Skin epidermis (tissue), 12 donors: ENCODE data around the gene CMYA5.
A peak's percentile ranks its signal among the peaks of the same experiment; 100 is the strongest.
"Not testable (repeated sequence)": the region's sequence is repeated elsewhere in the genome, so short reads cannot be mapped to it uniquely, and the experiment has no call there.

Experiments
- H3K27ac ChIP-seq, 21 experiments: fragments of 200-600 bp; sonication (generic) in 11 of 21; one replicate each; pipeline ENCODE4 v1.5.0; 2020; ENCODE audit warnings: mild to moderate bottlenecking in 3 of 21, inconsistent platforms in 2 of 21, moderate library complexity in 2 of 21
- H3K4me3 ChIP-seq, 7 experiments: fragments of 200-600 bp; sonication (generic) in 2 of 7; one replicate each; pipeline ENCODE4 v1.5.0; 2020; ENCODE audit warnings: inconsistent platforms in 2 of 7, mild to moderate bottlenecking in 2 of 7, moderate library complexity in 1 of 7

Gene CMYA5

GRCh38 chr5:79699763-79700400 lies 10.2 kb downstream of the CMYA5 start:
- Histone ChIP-seq H3K27ac (no peak overlapping the region), H3K4me3 (no peak overlapping the region)

GRCh38 chr5:79702606-79703380 lies 13.2 kb downstream of the CMYA5 start:
- no peak overlapping the region for H3K4me3 ChIP-seq
- H3K27ac ChIP-seq, result no peak overlapping the region

GRCh38 chr5:79703381-79703645 lies 13.7 kb downstream of the CMYA5 start:
- H3K4me3 ChIP-seq, result no peak overlapping the region
- no peak overlapping the region for H3K27ac ChIP-seq

GRCh38 chr5:79704553-79704952 lies 14.9 kb downstream of the CMYA5 start:
- Histone ChIP-seq H3K27ac (peak overlapping the region in 1 of 21 experiments; percentile 8), H3K4me3 (no peak overlapping the region)

- Histone ChIP-seq H3K4me3 (no peak overlapping the region), H3K27ac (peak overlapping the region in 2 of 21 experiments; percentile 10 to 27)
Observed at GRCh38 chr5:79705632-79706031, 16.0 kb downstream of the CMYA5 start.

- not testable (repeated sequence) for H3K27ac ChIP-seq, H3K4me3 ChIP-seq
Observed at GRCh38 chr5:79706317-79706716, 16.7 kb downstream of the CMYA5 start.

- Histone ChIP-seq H3K4me3 (no peak overlapping the region), H3K27ac (no peak overlapping the region)
Observed at GRCh38 chr5:79707535-79707934, 17.9 kb downstream of the CMYA5 start.

- H3K27ac ChIP-seq, result no peak overlapping the region
- no peak overlapping the region for H3K4me3 ChIP-seq
Observed at GRCh38 chr5:79712741-79713140, 23.1 kb downstream of the CMYA5 start.

- Histone ChIP-seq H3K27ac (no peak overlapping the region), H3K4me3 (no peak overlapping the region)
Observed at GRCh38 chr5:79713727-79714126, 24.1 kb downstream of the CMYA5 start.

GRCh38 chr5:79716839-79717238 lies 27.2 kb downstream of the CMYA5 start:
- no peak overlapping the region for H3K27ac ChIP-seq

GRCh38 chr5:79720096-79720495 lies 30.5 kb downstream of the CMYA5 start:
- Histone ChIP-seq H3K4me3 (no peak overlapping the region), H3K27ac (no peak overlapping the region)

More at GRCh38 chr5:79716839-79717238, 27.2 kb downstream of the CMYA5 start:
- no peak overlapping the region for H3K4me3 ChIP-seq

- Histone ChIP-seq H3K27ac (no peak overlapping the region), H3K4me3 (no peak overlapping the region)
Observed at GRCh38 chr5:79727451-79728355, 38.1 kb downstream of the CMYA5 start.

GRCh38 chr5:79728396-79728795 lies 38.8 kb downstream of the CMYA5 start:
- H3K4me3 ChIP-seq, result no peak overlapping the region
- H3K27ac ChIP-seq, result no peak overlapping the region

- Histone ChIP-seq H3K4me3 (no peak overlapping the region), H3K27ac (no peak overlapping the region)
Observed at GRCh38 chr5:79729679-79730078, 40.0 kb downstream of the CMYA5 start.

GRCh38 chr5:79730564-79730963 lies 40.9 kb downstream of the CMYA5 start:
- no peak overlapping the region for H3K4me3 ChIP-seq
- H3K27ac ChIP-seq, result no peak overlapping the region

GRCh38 chr5:79731775-79732174 lies 42.1 kb downstream of the CMYA5 start:
- Histone ChIP-seq H3K27ac (no peak overlapping the region), H3K4me3 (no peak overlapping the region)

- H3K4me3 ChIP-seq, result no peak overlapping the region
- no peak overlapping the region for H3K27ac ChIP-seq
Observed at GRCh38 chr5:79736528-79737514, 47.2 kb downstream of the CMYA5 start.

GRCh38 chr5:79738349-79738748 lies 48.7 kb downstream of the CMYA5 start:
- no peak overlapping the region for H3K4me3 ChIP-seq

GRCh38 chr5:79742549-79743136 lies 53.0 kb downstream of the CMYA5 start:
- H3K27ac ChIP-seq, result no peak overlapping the region
- no peak overlapping the region for H3K4me3 ChIP-seq

More at GRCh38 chr5:79738349-79738748, 48.7 kb downstream of the CMYA5 start:
- no peak overlapping the region for H3K27ac ChIP-seq
